Astrocyte of the spinal cord (primary cell): ENCODE measurements around the gene AKT3.
A peak's percentile ranks its signal among the peaks of the same experiment; 100 is the strongest.

Experiments
- DNase-seq: peaks from one replicate; pipeline ENCODE4 v3.0.0; 2011; ENCODE audit warnings: low read depth, low spot score
- H3K4me3 ChIP-seq: 2 replicates; pipeline ENCODE4 v1.5.1; 2011; ENCODE audit warnings: low read depth, mild to moderate bottlenecking, low read length, moderate library complexity
- CTCF ChIP-seq: IDR thresholded peaks from 2 replicates; pipeline ENCODE4 v1.5.1; 2012; ENCODE audit warnings: low read depth, mild to moderate bottlenecking, low read length, inconsistent platforms
- in situ Hi-C: cut with HindIII; loops from 2 replicates; pipeline ENCODE4 v1.10.0; 2017; ENCODE audit warnings: low sequenced_read_pairs

AKT3 gene

GRCh38 chr1:243731974-243732625 is 117.9 kb downstream of the AKT3 start:
- no peak for TF ChIP-seq CTCF
- no peak overlapping the region for H3K4me3 ChIP-seq
- in situ Hi-C loops = no loop called here
- peak; percentile 58 for DNase-seq

DNA sequence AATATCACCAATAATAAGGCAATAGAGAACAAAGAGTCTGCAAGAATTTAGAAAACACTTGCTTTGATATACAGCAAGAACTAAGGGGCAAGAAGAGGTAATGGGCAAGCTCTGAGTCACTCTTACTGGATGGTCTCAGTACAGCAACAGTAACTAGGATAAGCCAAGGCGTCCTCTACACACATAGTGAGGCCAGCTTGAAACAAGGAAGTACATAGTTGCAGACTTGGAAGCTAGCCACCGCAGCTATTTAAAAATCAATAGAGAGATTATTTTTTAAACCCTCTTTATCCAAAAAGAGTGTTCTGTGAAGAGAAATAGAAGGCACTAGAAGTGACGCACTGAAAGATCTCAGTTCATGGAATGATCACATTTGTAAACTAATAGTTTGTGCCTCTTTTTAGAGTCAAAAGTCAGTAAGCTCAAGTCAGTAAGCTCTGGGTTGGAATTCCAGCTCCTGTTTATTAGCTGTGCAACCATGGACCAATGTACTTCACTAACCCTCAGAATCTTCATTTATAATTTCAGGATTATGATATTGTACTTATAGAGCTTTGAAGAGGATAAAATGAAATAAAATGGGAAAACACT is 118.6 kb downstream of the AKT3 start:
- DNase-seq = peak; percentile 89
- no peak for TF ChIP-seq CTCF
- in situ Hi-C loops = no loop called here
- H3K4me3 ChIP-seq = no peak overlapping the region

GRCh38 chr1:243730487-243731150 is 119.4 kb downstream of the AKT3 start:
- no peak for DNase-seq
- in situ Hi-C loops = no loop called here
- H3K4me3 ChIP-seq = no peak overlapping the region
- no peak for TF ChIP-seq CTCF

- TF ChIP-seq CTCF = no peak
- DNase-seq = no peak
- no peak overlapping the region for H3K4me3 ChIP-seq
- in situ Hi-C loops = no loop called here
Measured at GRCh38 chr1:243729956-243730355, 120.1 kb downstream of the AKT3 start.

DNA sequence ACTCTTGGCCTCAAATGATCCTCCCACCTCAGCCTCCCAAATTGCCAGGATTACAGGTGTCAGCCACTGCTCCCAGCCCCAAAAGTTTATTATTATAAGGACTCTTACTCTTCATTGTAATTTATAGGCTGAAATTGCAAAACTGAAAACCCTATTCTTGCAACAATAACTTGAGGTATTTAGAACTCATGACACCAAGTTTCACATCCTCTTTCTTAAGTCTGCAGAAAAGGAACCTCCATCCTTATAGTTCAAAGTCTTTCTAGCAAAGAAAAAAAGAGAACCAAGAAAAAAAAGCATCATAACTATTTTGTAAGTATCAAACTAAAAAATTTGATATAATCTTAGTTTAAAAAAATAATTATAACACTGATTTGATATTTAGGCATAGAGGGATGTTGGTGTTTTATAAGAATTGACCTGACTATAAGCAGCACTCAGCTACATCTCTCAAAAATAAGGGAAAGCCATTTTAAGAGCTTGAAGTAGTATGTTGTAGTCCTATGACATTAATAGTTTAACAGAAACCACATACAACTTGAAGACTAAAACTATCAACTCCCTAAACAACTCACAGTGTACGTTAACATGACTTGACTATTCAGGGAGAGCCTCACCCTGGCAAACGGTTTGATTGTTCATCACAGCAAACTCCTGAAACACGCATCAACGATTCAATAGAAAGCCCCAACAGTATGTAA is 122.4 kb downstream of the AKT3 start:
- no peak overlapping the region for H3K4me3 ChIP-seq
- in situ Hi-C loops = no loop called here
- DNase-seq = no peak
- TF ChIP-seq CTCF = no peak

DNA sequence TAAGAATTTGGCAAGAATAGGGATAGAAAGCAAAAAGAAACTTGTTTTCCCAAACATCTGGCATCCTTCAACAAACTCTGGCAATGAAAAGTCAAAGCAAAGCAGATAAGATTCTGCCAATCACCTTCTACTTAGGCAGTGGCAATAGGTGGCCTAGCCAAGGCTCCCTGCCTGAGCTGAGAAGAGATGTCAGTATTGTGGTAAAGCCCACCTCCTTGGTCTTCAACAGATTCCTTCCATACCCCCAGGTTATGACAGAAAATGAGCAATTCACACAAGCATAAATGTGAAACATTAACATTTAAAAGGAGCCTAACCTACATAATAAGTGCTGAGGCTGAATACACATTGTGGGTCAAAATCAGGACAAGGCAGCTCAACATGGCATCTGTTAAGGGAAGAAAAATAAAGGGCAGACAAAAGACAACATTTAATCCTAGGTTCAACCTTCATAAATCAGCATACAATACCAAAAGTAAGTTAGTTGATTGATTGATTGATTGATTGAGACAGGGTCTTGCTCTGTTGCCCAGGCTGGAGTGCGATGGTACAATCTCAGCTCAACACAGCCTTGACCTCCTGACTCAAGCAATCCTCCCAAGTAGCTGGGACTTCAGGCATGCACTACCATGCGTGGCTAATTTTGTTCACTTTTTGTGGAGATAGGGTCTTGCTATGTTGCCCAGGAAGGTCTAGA is 123.1 kb downstream of the AKT3 start:
- in situ Hi-C loops = no loop called here
- TF ChIP-seq CTCF = no peak
- DNase-seq = no peak
- H3K4me3 ChIP-seq = no peak overlapping the region
